Embryonic facial prominence (tissue), 1 donor: ENCODE results near the gene SLC24A3.

Source experiments
- DNase-seq: peaks from one replicate; pipeline ENCODE4 v3.0.0-alpha.2; 2016; ENCODE audit errors: extremely low spot score

Gene SLC24A3

GRCh38 chr20:19341348-19342053, 129.1 kb downstream of the SLC24A3 start:
- DNase-seq = no peak

DNA sequence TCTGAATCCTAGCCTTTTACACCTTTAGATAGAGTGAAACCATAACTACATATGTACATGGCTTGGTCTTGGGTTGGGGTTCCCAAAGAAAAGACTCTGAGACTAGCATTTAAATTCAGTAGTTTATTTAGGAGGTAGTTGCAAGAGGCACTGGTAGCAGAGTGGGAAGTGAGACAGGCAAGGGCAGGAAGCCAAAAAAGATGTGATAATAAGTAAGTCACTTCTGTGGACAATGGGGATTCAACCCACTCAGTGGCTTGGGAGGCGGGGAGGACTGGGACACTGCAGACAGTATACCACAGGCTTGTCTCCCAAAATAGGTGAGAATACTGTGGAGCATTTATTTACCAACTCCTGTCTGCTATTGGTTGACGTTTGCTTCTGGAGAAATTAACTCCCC, 131.9 kb downstream of the SLC24A3 start:
- no peak for DNase-seq

DNA sequence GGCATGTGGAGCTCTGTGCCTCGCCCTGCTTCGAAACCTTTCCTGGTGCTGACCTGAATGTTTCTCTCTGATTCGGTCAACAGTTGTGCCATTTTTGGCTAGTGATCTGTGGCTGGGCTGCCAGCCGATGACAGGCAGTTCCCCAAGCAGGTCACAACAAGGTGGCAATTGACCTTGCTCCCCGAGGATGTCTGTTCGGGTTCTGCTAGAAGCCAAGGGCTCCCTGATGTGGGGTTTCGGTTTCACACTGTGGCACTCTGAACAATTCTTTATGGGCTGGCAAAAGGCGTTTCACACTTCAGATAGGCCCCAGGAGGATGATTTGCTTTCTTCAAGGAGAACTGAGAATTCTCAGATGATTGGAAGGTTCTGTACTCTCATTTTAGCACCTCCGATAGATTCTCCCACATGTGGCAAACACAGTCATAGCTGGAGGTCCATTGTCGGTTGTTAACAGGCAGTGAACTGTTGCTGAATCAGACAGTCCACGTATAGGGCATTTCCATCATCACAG, 135.6 kb downstream of the SLC24A3 start:
- DNase-seq = no peak

DNA sequence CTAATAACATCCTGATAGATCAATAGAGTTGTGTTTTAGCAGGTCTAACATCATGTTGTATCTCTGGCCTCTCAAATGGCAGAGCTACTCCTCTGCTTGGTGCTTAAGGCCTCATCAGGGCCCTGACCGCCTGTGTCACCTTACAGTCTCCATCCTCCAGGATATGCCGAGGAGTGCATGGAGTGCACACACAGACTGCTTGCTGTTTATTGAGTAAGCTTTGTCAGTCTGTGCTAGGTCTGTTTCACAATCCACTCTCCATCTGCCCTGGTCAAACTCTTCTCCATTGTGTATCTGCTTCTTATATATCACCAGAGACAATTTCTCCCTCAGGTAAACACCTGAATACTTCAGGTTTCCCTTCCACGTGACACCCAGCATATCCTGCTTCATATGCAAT, 136.1 kb downstream of the SLC24A3 start:
- no peak for DNase-seq

DNA sequence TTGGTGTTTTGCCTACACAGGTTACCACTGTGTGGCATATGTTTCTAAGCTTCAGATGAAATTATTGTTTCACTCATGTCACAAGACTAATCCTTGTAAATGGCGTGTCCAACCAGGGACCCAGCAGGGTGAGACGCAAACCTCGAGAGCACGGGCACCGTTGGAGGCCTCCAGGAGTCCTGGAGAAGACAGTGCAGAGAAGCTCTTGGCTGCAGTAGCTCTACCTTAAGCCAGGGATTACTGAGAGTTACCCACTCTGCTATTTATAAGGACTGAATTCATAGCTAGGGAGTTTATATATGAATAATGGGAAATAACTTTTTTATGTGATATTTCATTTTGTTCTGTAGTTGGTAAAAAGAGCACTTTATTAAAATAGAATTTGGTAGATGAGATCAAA, 137.4 kb downstream of the SLC24A3 start:
- DNase-seq = no peak

GRCh38 chr20:19351542-19351941, 139.1 kb downstream of the SLC24A3 start:
- no peak for DNase-seq

DNA sequence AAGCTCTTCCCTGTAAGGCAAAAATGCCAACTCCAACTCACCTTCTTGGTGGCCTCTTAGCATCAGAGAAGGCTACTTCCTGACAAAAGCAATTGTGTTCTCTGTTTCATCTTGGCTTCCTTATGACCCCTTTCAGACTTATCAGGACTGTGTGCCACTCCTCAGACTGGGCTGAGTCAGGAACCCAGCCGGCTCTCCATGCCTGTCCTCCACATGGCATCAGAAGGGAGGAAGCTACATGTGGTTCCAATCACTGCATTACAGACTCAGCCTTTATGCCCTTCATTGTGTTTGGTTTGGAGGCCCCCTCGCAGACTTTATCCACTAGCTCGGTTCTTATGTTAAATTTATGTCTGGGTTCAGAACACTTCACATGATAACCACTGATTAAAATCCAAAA, 142.5 kb downstream of the SLC24A3 start:
- no peak for DNase-seq

- DNase-seq = no peak
Measured at GRCh38 chr20:19361790-19362189, 149.3 kb downstream of the SLC24A3 start.

DNA sequence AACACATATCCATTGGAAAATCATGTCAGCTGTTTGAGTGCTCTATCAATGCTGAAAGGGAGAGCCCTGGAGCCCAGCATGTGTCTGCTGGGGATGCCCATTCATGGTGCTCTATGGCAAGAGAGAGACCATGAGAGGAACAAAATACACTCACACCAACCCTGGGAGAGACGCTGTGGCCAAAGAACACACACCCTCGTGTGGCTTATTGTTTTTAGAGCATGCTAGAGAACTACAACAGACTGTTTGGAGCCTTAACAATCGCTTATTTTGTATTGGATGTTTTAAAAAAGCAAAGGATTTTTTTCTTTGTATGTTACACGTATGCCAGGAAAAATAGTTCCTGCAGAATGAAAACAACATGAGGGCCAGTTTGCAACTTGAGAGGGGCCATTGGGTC, 151.0 kb downstream of the SLC24A3 start:
- no peak for DNase-seq

GRCh38 chr20:19367591-19367990, 155.1 kb downstream of the SLC24A3 start:
- no peak for DNase-seq

DNA sequence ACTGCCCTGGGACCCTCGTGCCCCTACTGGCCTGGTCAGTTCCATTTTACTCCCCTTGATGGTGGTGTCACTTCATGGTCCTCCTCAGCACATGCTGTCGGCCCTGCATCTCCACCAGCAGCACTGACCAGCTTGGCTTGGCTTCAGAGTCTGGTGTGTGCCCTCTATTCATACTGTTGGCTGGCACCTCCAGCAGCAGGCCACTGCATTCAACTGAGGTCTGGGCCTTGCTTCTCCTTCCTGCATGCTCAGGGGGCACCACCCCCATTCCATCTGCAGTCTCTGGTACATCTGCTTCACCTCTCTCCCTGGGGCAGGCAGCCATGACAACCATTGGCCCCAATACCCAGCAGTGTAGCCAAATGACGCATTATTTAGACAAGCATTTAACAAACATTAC, 155.9 kb downstream of the SLC24A3 start:
- DNase-seq = no peak

DNA sequence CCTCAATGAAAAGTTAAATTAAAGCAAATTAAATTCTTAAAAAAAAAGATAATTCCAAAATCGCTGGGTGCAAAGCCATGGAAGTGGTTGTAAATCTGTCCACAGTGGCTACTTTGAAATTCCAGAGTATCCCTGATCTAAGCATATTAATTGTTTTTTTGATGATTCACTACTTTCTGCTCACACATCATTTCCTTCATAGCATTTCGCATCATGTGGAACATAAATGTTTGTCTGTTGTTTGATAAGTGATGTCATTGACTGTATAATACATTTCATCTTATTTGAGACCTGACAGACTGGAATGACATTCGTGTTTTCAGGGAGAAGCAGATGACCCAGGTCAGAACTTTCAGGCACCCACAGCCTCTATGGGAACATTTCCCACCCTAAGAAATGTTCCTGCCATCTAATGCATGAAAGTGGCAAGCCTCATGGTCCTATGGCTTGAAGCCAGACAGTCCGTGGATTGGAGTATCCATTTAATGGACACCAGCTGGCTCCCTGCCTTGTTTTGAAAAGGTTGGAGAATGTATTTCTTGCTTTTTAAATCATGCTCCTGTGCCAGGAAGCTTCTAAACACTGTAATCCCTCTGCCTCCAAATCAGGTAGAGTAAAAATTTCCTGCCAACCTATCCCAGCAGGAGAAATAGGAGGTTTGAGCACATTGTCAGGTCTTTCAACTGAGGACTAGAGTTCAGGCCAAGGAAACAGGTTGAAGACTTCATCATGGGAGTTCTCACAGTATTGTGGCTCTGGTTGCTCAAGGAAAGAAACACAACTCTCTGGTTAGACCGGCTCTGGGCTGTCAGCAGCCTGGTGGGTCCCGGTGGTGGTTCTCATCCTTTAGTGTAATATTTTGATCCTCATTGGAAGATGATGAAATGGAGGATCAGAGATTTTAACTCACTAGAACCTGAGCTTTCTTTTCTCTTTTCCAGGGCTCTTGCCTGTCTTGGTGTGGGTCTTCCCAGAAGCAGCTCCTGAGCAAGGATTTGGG, 157.9 kb downstream of the SLC24A3 start:
- DNase-seq = no peak

DNA sequence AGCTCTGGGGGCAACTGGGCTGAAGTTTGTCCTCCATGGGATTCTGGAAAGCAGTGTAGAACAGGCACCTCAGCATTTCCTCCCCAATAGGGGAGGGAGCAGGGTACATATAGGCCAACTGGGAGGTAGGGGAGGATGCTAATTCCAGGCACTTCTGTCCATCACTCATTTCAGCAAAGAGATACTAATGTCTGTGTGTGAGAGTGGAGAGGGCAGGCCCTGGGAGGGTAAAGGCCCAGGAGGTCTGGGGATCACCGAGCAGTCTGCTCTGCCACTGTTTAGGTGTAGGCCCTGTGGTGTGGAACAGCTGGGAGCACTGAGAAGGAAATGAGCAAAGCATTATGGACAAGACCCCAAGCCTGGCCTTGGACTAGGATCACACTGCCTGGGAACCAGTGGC, 158.7 kb downstream of the SLC24A3 start:
- DNase-seq = no peak

- no peak for DNase-seq
Measured at GRCh38 chr20:19374216-19374615, 161.8 kb downstream of the SLC24A3 start.

DNA sequence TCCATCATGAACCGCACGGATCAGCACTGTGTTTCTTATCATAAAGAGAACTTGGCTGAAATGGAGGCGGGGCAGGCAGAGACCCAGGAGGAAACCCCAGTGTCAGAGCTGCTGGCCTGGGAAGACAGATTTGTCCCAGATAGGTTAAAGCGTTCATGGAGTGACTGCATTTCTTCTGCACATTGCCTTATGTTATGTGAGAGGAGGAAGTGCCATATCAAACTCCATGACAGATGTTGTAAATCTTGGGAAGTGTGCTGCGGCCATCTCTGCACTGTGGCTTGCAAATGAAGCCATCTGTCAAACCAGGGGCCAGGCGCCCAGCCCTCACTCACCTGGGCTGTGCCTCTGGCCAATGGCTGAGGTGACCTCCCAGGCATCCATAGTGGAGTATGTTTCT, 163.0 kb downstream of the SLC24A3 start:
- no peak for DNase-seq

GRCh38 chr20:19375801-19376200, 163.4 kb downstream of the SLC24A3 start:
- DNase-seq = no peak

DNA sequence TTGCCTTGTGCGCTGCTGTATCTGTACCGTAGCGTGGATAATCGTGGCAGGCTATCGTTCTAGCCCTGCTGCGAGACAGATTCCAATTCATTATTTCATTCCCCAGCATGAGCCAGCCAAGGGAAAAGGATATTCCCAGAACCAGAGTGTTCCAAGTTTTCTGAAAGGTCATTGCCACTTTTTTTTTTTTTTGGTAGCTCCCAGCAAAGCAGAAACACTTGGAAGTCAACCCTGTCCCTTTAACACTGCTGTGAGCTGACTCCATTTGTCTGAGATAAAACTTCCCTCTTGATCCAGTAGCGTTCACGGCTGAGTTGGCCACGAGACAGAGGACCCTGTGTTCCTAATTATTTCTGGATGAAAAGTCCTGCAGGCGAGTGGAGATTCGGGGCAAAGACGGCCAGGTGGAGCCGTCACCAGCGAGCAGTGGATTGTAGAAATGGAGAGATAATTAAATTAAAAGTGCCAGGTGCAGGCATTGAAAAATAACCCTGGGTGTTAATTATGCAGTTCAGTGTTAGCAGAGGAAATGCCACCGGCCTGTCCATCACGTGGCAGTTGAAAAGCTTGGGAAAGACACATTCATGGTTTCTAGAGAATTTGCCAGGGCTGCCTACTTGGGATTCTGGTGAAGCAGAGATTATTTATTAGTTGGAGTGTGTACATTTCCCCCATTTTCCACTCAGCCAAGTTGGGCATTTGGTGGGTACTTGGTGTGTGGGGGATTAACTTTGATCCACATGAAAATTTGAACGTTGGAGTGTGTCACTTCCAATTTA, 164.2 kb downstream of the SLC24A3 start:
- no peak for DNase-seq

GRCh38 chr20:19378058-19378457, 165.6 kb downstream of the SLC24A3 start:
- no peak for DNase-seq

DNA sequence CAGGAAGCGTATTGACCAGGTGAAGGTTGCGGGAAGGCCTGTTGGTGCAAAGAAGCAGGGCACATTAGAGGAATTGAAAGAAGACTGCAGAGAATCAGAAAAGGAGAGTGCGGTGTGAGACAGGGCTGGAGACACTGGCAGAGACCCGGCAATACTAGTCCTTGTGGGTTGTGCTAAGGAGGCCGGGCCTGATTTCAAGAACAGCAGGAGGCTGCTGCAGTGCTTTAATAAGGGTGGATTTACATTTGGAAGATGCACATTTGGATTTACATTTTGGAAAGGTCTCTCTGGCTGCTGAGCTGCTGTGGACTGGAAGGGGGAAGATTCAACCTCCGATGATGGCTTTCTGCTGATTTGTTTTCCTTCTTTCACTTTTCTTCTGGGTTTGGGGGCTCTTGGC, 167.8 kb downstream of the SLC24A3 start:
- no peak for DNase-seq

DNA sequence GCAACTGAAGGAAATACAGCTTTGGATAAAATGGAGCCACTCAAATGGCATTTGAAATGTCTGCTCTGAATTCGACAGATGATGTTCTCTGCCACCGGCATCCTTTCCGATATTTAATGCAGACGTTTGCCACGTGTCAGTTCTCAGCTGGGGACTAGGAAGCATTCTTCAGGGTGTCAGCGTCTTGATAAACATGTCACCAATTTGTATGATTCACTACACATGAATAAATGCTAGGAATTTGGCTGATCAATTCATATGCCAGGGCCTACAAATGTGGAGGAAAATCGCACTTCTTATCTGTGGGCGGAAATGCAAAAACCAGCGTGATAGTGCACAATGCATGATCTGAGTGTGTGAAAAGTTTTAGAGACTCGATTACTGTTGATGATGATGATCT, 169.5 kb downstream of the SLC24A3 start:
- no peak for DNase-seq

GRCh38 chr20:19382386-19383340, 170.2 kb downstream of the SLC24A3 start:
- DNase-seq = no peak
